H1 (cell line): ENCODE measurements around the gene PCBP2. TPM values are rescaled to one million over a fixed set of nuclear protein-coding genes. Genes with fewer than 3 reads are reported as not detected.

Experiments used
- CTCF ChIA-PET: fragments of 300-600 bp; sonication (Branson Sonifier 250); formaldehyde crosslinking; loops from one replicate; lab custom pipeline; 2021; ENCODE audit not compliant: partially characterized antibody; lab: Charles Lee
- POLR2A ChIA-PET: fragments of 300-600 bp; sonication (Branson Sonifier 250); formaldehyde crosslinking; loops from one replicate; lab custom pipeline; 2021; ENCODE audit warnings: inconsistent platforms; ENCODE audit not compliant: partially characterized antibody; lab: Charles Lee
- DNase-seq, 2 experiments: peaks; one replicate each; pipeline versions ENCODE4 v3.0.0 to v3.0.0-alpha.2; 2010 to 2022; ENCODE audit warnings: low spot score in 2 of 2, low read depth in 1 of 2, mixed read lengths in 1 of 2
- FAIRE-seq: peaks from 2 replicates; lab custom pipeline; 2011; peaks lifted over from hg19 to GRCh38; lab: Jason Lieb, UNC
- H2AFZ ChIP-seq: 2 replicates; pipeline ENCODE4 v1.8.1; 2012; ENCODE audit warnings: low read length, inconsistent platforms
- H2AK5ac ChIP-seq: 2 replicates; pipeline ENCODE4 v1.6.1; 2013; ENCODE audit warnings: low read depth, low read length
- H2BK120ac ChIP-seq: replicated peaks from 2 replicates; pipeline ENCODE3; 2013; ENCODE audit warnings: low read depth, low read length, inconsistent platforms
- H2BK12ac ChIP-seq: 2 replicates; pipeline ENCODE4 v1.6.1; 2013; ENCODE audit warnings: low read depth, low read length
- H2BK15ac ChIP-seq: 2 replicates; pipeline ENCODE4 v1.6.1; 2013; ENCODE audit warnings: low read length
- H2BK20ac ChIP-seq: 2 replicates; pipeline ENCODE4 v1.6.1; 2013; ENCODE audit warnings: low read length
- H2BK5ac ChIP-seq: 2 replicates; pipeline ENCODE4 v1.6.1; 2013; ENCODE audit warnings: low read depth, low read length
- H3K14ac ChIP-seq: 2 replicates; pipeline ENCODE4 v1.6.1; 2013; ENCODE audit warnings: inconsistent platforms; ENCODE audit not compliant: insufficient read length
- H3K18ac ChIP-seq: 2 replicates; pipeline ENCODE4 v1.6.1; 2013; ENCODE audit warnings: low read length; ENCODE audit errors: extremely low read depth
- H3K23ac ChIP-seq: 2 replicates; pipeline ENCODE4 v1.6.1; 2013; ENCODE audit warnings: inconsistent platforms; ENCODE audit not compliant: insufficient read length
- H3K23me2 ChIP-seq: 2 replicates; pipeline ENCODE4 v1.6.1; 2013; ENCODE audit warnings: low read depth, low read length
- H3K27ac ChIP-seq: 2 replicates; pipeline ENCODE4 v1.6.1; 2011; ENCODE audit warnings: low read depth, low read length, inconsistent platforms
- H3K27me3 ChIP-seq, 4 experiments: replicated peaks in 1 of 4; 1 replicate in 1 of 4; 2 replicates in 3 of 4; pipeline versions ENCODE4 v1.6.1 to v1.8.1; 2011 to 2013; ENCODE audit warnings: low read length in 3 of 4, mild to moderate bottlenecking in 3 of 4, inconsistent platforms in 2 of 4, mixed read lengths in 2 of 4, moderate library complexity in 1 of 4; ENCODE audit not compliant: control insufficient read depth in 3 of 4, insufficient read depth in 3 of 4; ENCODE audit errors: extremely low read depth in 1 of 4
- H3K36me3 ChIP-seq, 4 experiments: 2 replicates each; pipeline versions ENCODE4 v1.6.1 to v1.8.1; 2011 to 2013; ENCODE audit warnings: mild to moderate bottlenecking in 4 of 4, low read length in 3 of 4, moderate library complexity in 2 of 4, control low read depth in 1 of 4, inconsistent platforms in 1 of 4; ENCODE audit not compliant: insufficient read depth in 4 of 4, control insufficient read depth in 2 of 4
- H3K4ac ChIP-seq: replicated peaks from 2 replicates; pipeline ENCODE3; 2013; ENCODE audit warnings: low read length, low read depth, mixed read lengths, inconsistent platforms; ENCODE audit not compliant: insufficient read length
- H3K4me1 ChIP-seq, 4 experiments: replicated peaks in 1 of 4; 1 replicate in 1 of 4; 2 replicates in 3 of 4; pipeline versions ENCODE4 v1.6.1 to v1.8.1; 2011 to 2013; ENCODE audit warnings: low read length in 3 of 4, inconsistent platforms in 2 of 4, mixed read lengths in 1 of 4; ENCODE audit not compliant: insufficient read depth in 4 of 4, control insufficient read depth in 3 of 4
- H3K4me2 ChIP-seq, 2 experiments: 2 replicates each; pipeline versions ENCODE4 v1.6.1 to v1.8.1; 2011 to 2013; ENCODE audit warnings: low read depth in 2 of 2, low read length in 2 of 2, control low read depth in 1 of 2, inconsistent platforms in 1 of 2, mild to moderate bottlenecking in 1 of 2; ENCODE audit not compliant: insufficient read depth in 1 of 2
- H3K4me3 ChIP-seq, 4 experiments: fragments of 200-600, 300-600 bp in 1 of 4; sonication (generic), shearing (Covaris generic), sonication (Bioruptor Twin) in 1 of 4; 2 replicates each; pipeline versions ENCODE4 v1.5.1 to v1.8.1; 2011 to 2016; ENCODE audit warnings: low read length in 4 of 4, low read depth in 3 of 4, control low read depth in 2 of 4, inconsistent platforms in 2 of 4, mild to moderate bottlenecking in 2 of 4, mixed read lengths in 1 of 4, moderate library complexity in 1 of 4; ENCODE audit not compliant: insufficient read depth in 2 of 4; ENCODE audit errors: extremely low read depth in 1 of 4
- H3K56ac ChIP-seq: replicated peaks from 2 replicates; pipeline ENCODE3; 2013; ENCODE audit warnings: low read depth, mild to moderate bottlenecking, mixed read lengths, low read length, inconsistent platforms; ENCODE audit not compliant: insufficient read length
- H3K79me1 ChIP-seq: 2 replicates; pipeline ENCODE4 v1.6.1; 2013; ENCODE audit warnings: low read depth, low read length, control low read depth
- H3K79me2 ChIP-seq, 2 experiments: 2 replicates each; pipeline versions ENCODE4 v1.6.1 to v1.8.1; 2012 to 2013; ENCODE audit warnings: low read length in 2 of 2, mild to moderate bottlenecking in 2 of 2, inconsistent platforms in 1 of 2; ENCODE audit not compliant: insufficient read depth in 2 of 2, control insufficient read depth in 1 of 2
- H3K9ac ChIP-seq, 4 experiments: replicated peaks in 1 of 4; 1 replicate in 1 of 4; 2 replicates in 3 of 4; pipeline versions ENCODE4 v1.6.1 to v1.8.1; 2011 to 2013; ENCODE audit warnings: low read depth in 3 of 4, low read length in 3 of 4, control low read depth in 2 of 4, mild to moderate bottlenecking in 2 of 4, moderate library complexity in 2 of 4, inconsistent platforms in 1 of 4; ENCODE audit errors: extremely low read depth in 1 of 4
- H3K9me3 ChIP-seq, 2 experiments: 2 replicates each; pipeline versions ENCODE4 v1.6.1 to v1.8.1; 2012 to 2013; ENCODE audit warnings: mild to moderate bottlenecking in 2 of 2, moderate library complexity in 2 of 2, control low read depth in 1 of 2, inconsistent platforms in 1 of 2, low read depth in 1 of 2, low read length in 1 of 2, mixed read lengths in 1 of 2; ENCODE audit not compliant: insufficient read depth in 2 of 2
- H4K20me1 ChIP-seq, 2 experiments: replicated peaks in 1 of 2; 2 replicates each; pipeline versions ENCODE3 to v1.8.1; 2011 to 2013; ENCODE audit warnings: inconsistent platforms in 2 of 2, low read length in 2 of 2, mild to moderate bottlenecking in 1 of 2; ENCODE audit not compliant: insufficient read depth in 2 of 2, control insufficient read depth in 1 of 2
- H4K5ac ChIP-seq: 2 replicates; pipeline ENCODE4 v1.6.1; 2013; ENCODE audit warnings: low read length, low read depth, mixed read lengths, inconsistent platforms; ENCODE audit not compliant: insufficient read length
- H4K8ac ChIP-seq: 2 replicates; pipeline ENCODE4 v1.8.0; 2013; ENCODE audit warnings: mild to moderate bottlenecking, moderate library complexity, low read length, inconsistent platforms; ENCODE audit not compliant: insufficient read depth; ENCODE audit errors: extremely low read depth
- H4K91ac ChIP-seq: replicated peaks from 2 replicates; pipeline ENCODE3; 2013; ENCODE audit warnings: low read length, mixed read lengths, inconsistent platforms; ENCODE audit not compliant: insufficient read length
- BACH1 ChIP-seq: IDR thresholded peaks from 2 replicates; pipeline ENCODE4 v1.6.1; 2012; ENCODE audit warnings: low read length, improper control_type of control experiment
- BCL11A ChIP-seq, 2 experiments: IDR thresholded peaks; one replicate each; pipeline ENCODE4 v1.6.1; 2011; ENCODE audit warnings: low read depth in 2 of 2, low read length in 2 of 2, mild to moderate bottlenecking in 2 of 2
- BRCA1 ChIP-seq: IDR thresholded peaks from 2 replicates; pipeline ENCODE4 v1.6.1; 2012; ENCODE audit warnings: low read depth, low read length, improper control_type of control experiment
- CBX8 ChIP-seq: fragments of 300-800, 300-1000 bp; sonication (generic); IDR thresholded peaks from 2 replicates; pipeline ENCODE4 v1.7.1; 2016; ENCODE audit warnings: low read depth, low read length, borderline replicate concordance
- CTBP2 ChIP-seq: IDR thresholded peaks from 2 replicates; pipeline ENCODE4 v1.7.0; 2011; ENCODE audit warnings: borderline replicate concordance, mild to moderate bottlenecking, moderate library complexity, mixed read lengths, low read length; ENCODE audit not compliant: insufficient read depth, insufficient read length
- EZH2 ChIP-seq: fragments of 200-600 bp; sonication (generic); IDR thresholded peaks from 2 replicates; pipeline ENCODE4 v1.7.1; 2012; ENCODE audit warnings: low read depth, mild to moderate bottlenecking, moderate library complexity, low read length, inconsistent platforms; ENCODE audit not compliant: severe bottlenecking
- GABPA ChIP-seq: IDR thresholded peaks from 2 replicates; pipeline ENCODE4 v1.6.1; 2011; ENCODE audit warnings: mild to moderate bottlenecking, low read length, moderate library complexity, borderline replicate concordance; ENCODE audit not compliant: insufficient read depth
- KDM1A ChIP-seq: fragments of 200-600, 300-600 bp; sonication (generic); IDR thresholded peaks from 2 replicates; pipeline ENCODE4 v1.7.1; 2016; ENCODE audit warnings: mild to moderate bottlenecking, low read length, borderline replicate concordance
- RNF2 ChIP-seq: fragments of 200-900, 300-1000 bp; sonication (generic); IDR thresholded peaks from 2 replicates; pipeline ENCODE4 v1.7.1; 2016; ENCODE audit warnings: borderline replicate concordance, low read depth, mild to moderate bottlenecking, antibody characterized with exemption, low read length; ENCODE audit not compliant: poor library complexity, severe bottlenecking; ENCODE audit errors: missing control alignments
- SIN3A ChIP-seq, 2 experiments: IDR thresholded peaks in 1 of 2; conservative IDR thresholded peaks in 1 of 2; 2 replicates each; pipeline ENCODE4 v1.6.1; 2011 to 2012; ENCODE audit warnings: low read length in 2 of 2, improper control_type of control experiment in 1 of 2, low read depth in 1 of 2, mild to moderate bottlenecking in 1 of 2
- SP4 ChIP-seq: IDR thresholded peaks from 2 replicates; pipeline ENCODE4 v1.6.1; 2012; ENCODE audit warnings: low read length, inconsistent platforms
- SRF ChIP-seq: IDR thresholded peaks from 2 replicates; pipeline ENCODE4 v1.6.1; 2011; ENCODE audit warnings: mild to moderate bottlenecking, low read depth, low read length, moderate library complexity
- SUZ12 ChIP-seq: fragments of 200-600 bp; sonication (generic); IDR thresholded peaks from 2 replicates; pipeline ENCODE4 v1.6.1; 2012; ENCODE audit warnings: mild to moderate bottlenecking, inconsistent platforms, low read length, moderate library complexity, mixed read lengths
- TAF1 ChIP-seq: IDR thresholded peaks from 2 replicates; pipeline ENCODE4 v1.6.1; 2011; ENCODE audit warnings: mild to moderate bottlenecking, low read depth, low read length
- WGBS, 2 experiments: shearing (Covaris generic) in 1 of 2; methylation state at CpG; one replicate each; pipeline versions ENCODE4 v1.1.6 to v1.1.7; 2013 to 2015; ENCODE audit warnings: low lambda C conversion rate in 2 of 2, mixed read lengths in 2 of 2, inconsistent platforms in 1 of 2, low coverage in 1 of 2, missing lambda C conversion rate in 1 of 2; ENCODE audit not compliant: insufficient replicate concordance in 2 of 2, insufficient coverage in 1 of 2, insufficient read length in 1 of 2; ENCODE audit errors: extremely low coverage in 1 of 2, missing lambda C conversion rate in 1 of 2; 5-methylcytosine and 5-hydroxymethylcytosine counted together
- polyA plus RNA-seq, 7 experiments: library from polyadenylated mRNA; depleted of rRNA in 3 of 7; stranded (reverse) in 5 of 7; unstranded in 2 of 7; fragments of >200 nt in 5 of 7; fragments of 200-250 nt in 2 of 7; gene quantifications; 1 replicate in 5 of 7; 2 replicates in 1 of 7; 4 replicates in 1 of 7; pipeline versions ENCODE4 v1.2.1 to v1.2.3, GENCODE V29; 2011 to 2013; ENCODE audit warnings: missing spikeins in 2 of 7, mixed read lengths in 2 of 7
- total RNA-seq: library from RNA; stranded (reverse); fragmentation: NEBNext Ultra II Directional; extraction: Animal tissue kit (Norgen Biotek cat#: 25700); gene quantifications from 2 replicates; pipeline ENCODE4 v1.2.1, GENCODE V29; 2021

Gene PCBP2
- total and polyA plus RNA-seq, 2 of the 8 experiments (the other 6 are each of a cell fraction or from before 2014, with no cell fraction given): 470 to 1,123 TPM

DNA sequence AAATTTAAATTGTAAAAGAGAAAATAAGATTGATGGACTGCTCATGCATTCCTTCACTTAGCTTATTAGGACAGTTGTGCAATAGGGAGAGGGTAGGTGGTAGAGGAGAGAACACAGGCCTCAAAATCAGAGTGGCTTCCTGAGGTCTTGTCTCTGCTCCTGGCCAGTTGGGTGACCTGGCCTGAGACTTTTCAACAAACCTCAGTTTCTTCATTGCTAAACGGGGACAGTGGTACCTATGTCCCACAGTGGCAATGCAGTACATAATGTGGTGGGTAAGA lies 44.8 kb downstream of the PCBP2 start:
- H2BK5ac ChIP-seq: no peak overlapping the region
- H3K18ac ChIP-seq: no peak overlapping the region
- H3K9ac ChIP-seq: no peak overlapping the region
- H2BK15ac ChIP-seq: peak overlapping the region; percentile 98
- POLR2A ChIA-PET: interaction anchor here (1.4 to 67.0 kb wide), 4 partner anchors 3 to 175 kb away, joined by 4 to 3397 read pairs (median 1728); partner anchors contain the start of genes AAAS, MAP3K12, NPFF and PCBP2
- H2AK5ac ChIP-seq: no peak overlapping the region
- peak overlapping the region; percentile 53 to 54; a peak in 2 of 4 replicates for H3K4me2 ChIP-seq
- TF ChIP-seq GABPA (no peak), BRCA1 (no peak), EZH2 (no peak), KDM1A (no peak), BACH1 (no peak), SIN3A (conservative IDR thresholded peaks at IDR 0.05 in 1 of 2, IDR thresholded peaks at IDR 0.05 in 1 of 2; ENCODE audit: low read depth in 1 of 2, low read length in 2 of 2) (no peak), CBX8 (no peak), CTBP2 (no peak), BCL11A (IDR thresholded peaks at IDR 0.05; ENCODE audit: low read depth in 2 of 2, low read length in 2 of 2) (no peak), SRF (no peak), SP4 (no peak), RNF2 (no peak), SUZ12 (no peak), TAF1 (no peak)
- no peaks in the 10 kb centered on the region for H4K20me1 ChIP-seq
- no peak overlapping the region for H3K27ac ChIP-seq
- peaks cover 0 to 20% of the 10 kb centered on the region in 2 experiments; a peak in 2 of 4 replicates for H3K79me2 ChIP-seq
- no peak overlapping the region for H2BK20ac ChIP-seq
- H2BK12ac ChIP-seq: peak overlapping the region; percentile 54; the same call in 1 of the 2 replicates
- no peak overlapping the region for H2BK120ac ChIP-seq
- no peaks in the 10 kb centered on the region for H3K27me3 ChIP-seq
- peaks cover 10% of the 10 kb centered on the region for H3K79me1 ChIP-seq
- CTCF ChIA-PET: interaction anchor here (2.1 to 5.5 kb wide), 2 partner anchors 12 to 14 kb away, joined by 8 to 41 read pairs; no protein-coding TSS in a partner anchor
- no peak overlapping the region for H4K8ac ChIP-seq
- no peak overlapping the region for H4K5ac ChIP-seq
- H3K4ac ChIP-seq: no peak overlapping the region
- no peak overlapping the region for H3K23ac ChIP-seq
- peaks cover 15 to 54% (median 24%) of the 10 kb centered on the region in 4 experiments for H3K4me1 ChIP-seq
- DNase-seq: no peak
- no peak for FAIRE-seq
- no peaks in the 10 kb centered on the region for H3K9me3 ChIP-seq
- no peak overlapping the region for H2AFZ ChIP-seq
- H3K23me2 ChIP-seq: peaks cover 32% of the 10 kb centered on the region
- H3K36me3 ChIP-seq: no peaks in the 10 kb centered on the region
- H3K4me3 ChIP-seq: peak overlapping the region in 1 of 4 experiments; percentile 27; a peak in 1 of 8 replicates
- H4K91ac ChIP-seq: no peak overlapping the region
- H3K56ac ChIP-seq: no peak overlapping the region
- WGBS, 2 experiments: 80% methylated on average over 1 of the region's 1 CpG; no CpG with 5 or more reads in 1 of the 2 experiments
- H3K14ac ChIP-seq: no peak overlapping the region
